IMR-90 (cell line): ENCODE data around the gene SLC30A7. TPM values are rescaled to one million over a fixed set of nuclear protein-coding genes. Genes with fewer than 3 reads are reported as not detected.

Source experiments
- ATAC-seq: fragments of 200-7000 bp; cut with Tn5 transposase; 2 replicates; pipeline ENCODE4 v1.9.1; 2020; ENCODE audit warnings: low read depth, mild to moderate bottlenecking, moderate library complexity
- BruUV-seq: library from RNA; stranded (reverse); fragments of 400-500 nt; replicated peaks from 2 replicates; lab custom pipeline; 2021; lab: Mats Ljungman, UMichigan
- CTCF ChIA-PET: fragments of 300-600 bp; formaldehyde crosslinking; extraction: SDS; loops from one replicate; lab custom pipeline; 2021; ENCODE audit warnings: antibody characterized with exemption; lab: Yijun Ruan, JAX
- POLR2A ChIA-PET: fragments of 300-600 bp; sonication (Branson Sonifier 250); formaldehyde crosslinking; loops from one replicate; lab custom pipeline; 2022; ENCODE audit warnings: antibody characterized with exemption; ENCODE audit not compliant: unreplicated experiment; lab: Charles Lee
- DNase-seq: peaks from one replicate; pipeline ENCODE4 v3.0.0; 2013
- H2AFZ ChIP-seq: replicated peaks from 2 replicates; pipeline ENCODE3; 2013; ENCODE audit warnings: low read length, mild to moderate bottlenecking; ENCODE audit not compliant: poor library complexity
- H2AK5ac ChIP-seq: 2 replicates; pipeline ENCODE4 v1.6.1; 2013; ENCODE audit warnings: low read depth, low read length, inconsistent platforms
- H2AK9ac ChIP-seq: replicated peaks from 2 replicates; pipeline ENCODE3; 2013; ENCODE audit warnings: mild to moderate bottlenecking, low read depth, low read length, moderate library complexity; ENCODE audit not compliant: poor library complexity
- H2BK120ac ChIP-seq: 2 replicates; pipeline ENCODE4 v1.6.1; 2013; ENCODE audit warnings: low read depth, low read length, inconsistent platforms
- H2BK15ac ChIP-seq: 3 replicates; pipeline ENCODE4 v1.6.1; 2013; ENCODE audit warnings: low read depth, low read length, inconsistent platforms
- H2BK20ac ChIP-seq: 2 replicates; pipeline ENCODE4 v1.6.1; 2013; ENCODE audit warnings: low read depth, mild to moderate bottlenecking, inconsistent platforms, low read length, moderate library complexity
- H2BK5ac ChIP-seq: 2 replicates; pipeline ENCODE4 v1.6.1; 2013; ENCODE audit warnings: mild to moderate bottlenecking, low read depth, low read length, inconsistent platforms; ENCODE audit not compliant: poor library complexity, severe bottlenecking
- H3K14ac ChIP-seq: replicated peaks from 2 replicates; pipeline ENCODE4 v1.6.1; 2013; ENCODE audit warnings: low read depth, low read length, inconsistent platforms
- H3K18ac ChIP-seq: 2 replicates; pipeline ENCODE4 v1.6.1; 2013; ENCODE audit warnings: low read depth, low read length, control low read depth
- H3K23ac ChIP-seq: 2 replicates; pipeline ENCODE4 v1.6.1; 2013; ENCODE audit warnings: low read depth, low read length, inconsistent platforms
- H3K27ac ChIP-seq: 2 replicates; pipeline ENCODE4 v1.5.1; 2013; ENCODE audit warnings: mild to moderate bottlenecking, control low read depth, low read length; ENCODE audit not compliant: insufficient read depth
- H3K27me3 ChIP-seq: 2 replicates; pipeline ENCODE4 v1.6.1; 2013; ENCODE audit warnings: low read length; ENCODE audit not compliant: control insufficient read depth, insufficient read depth
- H3K36me3 ChIP-seq: 2 replicates; pipeline ENCODE4 v1.6.1; 2013; ENCODE audit warnings: low read length, mixed read lengths; ENCODE audit not compliant: control insufficient read depth, insufficient read depth
- H3K4ac ChIP-seq: 2 replicates; pipeline ENCODE4 v1.6.1; 2013; ENCODE audit warnings: low read depth, low read length, inconsistent platforms
- H3K4me1 ChIP-seq: 2 replicates; pipeline ENCODE4 v1.6.1; 2013; ENCODE audit warnings: low read length, mixed read lengths; ENCODE audit not compliant: control insufficient read depth, insufficient read depth
- H3K4me2 ChIP-seq: 2 replicates; pipeline ENCODE4 v1.6.1; 2013; ENCODE audit warnings: low read depth, mild to moderate bottlenecking, control low read depth, low read length, moderate library complexity
- H3K4me3 ChIP-seq: 2 replicates; pipeline ENCODE4 v1.5.1; 2013; ENCODE audit warnings: low read depth, mild to moderate bottlenecking, control low read depth, low read length, moderate library complexity; ENCODE audit not compliant: insufficient read depth
- H3K56ac ChIP-seq: 2 replicates; pipeline ENCODE4 v1.6.1; 2013; ENCODE audit warnings: low read length, inconsistent platforms; ENCODE audit not compliant: insufficient read depth; ENCODE audit errors: extremely low read depth
- H3K79me1 ChIP-seq, 2 experiments: 2 replicates each; pipeline ENCODE4 v1.6.1; 2013; ENCODE audit warnings: low read length in 2 of 2, inconsistent platforms in 1 of 2, low read depth in 1 of 2
- H3K9ac ChIP-seq: 2 replicates; pipeline ENCODE4 v1.6.1; 2013; ENCODE audit warnings: low read depth, low read length, control low read depth
- H3K9me1 ChIP-seq: 2 replicates; pipeline ENCODE4 v1.6.1; 2013; ENCODE audit warnings: low read length, inconsistent platforms; ENCODE audit not compliant: insufficient read depth
- H3K9me3 ChIP-seq: 2 replicates; pipeline ENCODE4 v1.6.1; 2013; ENCODE audit warnings: low read length; ENCODE audit not compliant: control insufficient read depth, insufficient read depth
- H4K20me1 ChIP-seq: 2 replicates; pipeline ENCODE4 v1.6.1; 2013; ENCODE audit warnings: low read length, inconsistent platforms; ENCODE audit not compliant: insufficient read depth
- H4K5ac ChIP-seq: 2 replicates; pipeline ENCODE4 v1.6.1; 2013; ENCODE audit warnings: mild to moderate bottlenecking, low read depth, low read length, control low read depth
- H4K8ac ChIP-seq, 2 experiments: 2 replicates each; pipeline ENCODE4 v1.6.1; 2013; ENCODE audit warnings: low read depth in 2 of 2, low read length in 2 of 2, control low read depth in 1 of 2, inconsistent platforms in 1 of 2
- H4K91ac ChIP-seq: 2 replicates; pipeline ENCODE4 v1.6.1; 2013; ENCODE audit warnings: low read depth, low read length, inconsistent platforms; ENCODE audit not compliant: insufficient read depth
- BHLHE40 ChIP-seq: fragments of 150-350 bp; IDR thresholded peaks from 2 replicates; pipeline ENCODE4 v1.6.1; 2016; ENCODE audit warnings: mild to moderate bottlenecking, low read depth, low read length
- CEBPB ChIP-seq: IDR thresholded peaks from 2 replicates; pipeline ENCODE4 v1.6.1; 2012; ENCODE audit warnings: low read depth, low read length, improper control_type of control experiment
- CHD1 ChIP-seq: IDR thresholded peaks from 2 replicates; pipeline ENCODE4 v1.6.1; 2012; ENCODE audit warnings: low read depth, low read length, improper control_type of control experiment
- MAZ ChIP-seq: IDR thresholded peaks from 2 replicates; pipeline ENCODE4 v1.6.1; 2012; ENCODE audit warnings: low read depth, mild to moderate bottlenecking, low read length, improper control_type of control experiment, moderate library complexity, borderline replicate concordance
- RAD21 ChIP-seq: IDR thresholded peaks from 2 replicates; pipeline ENCODE4 v1.6.1; 2012; ENCODE audit warnings: low read length, improper control_type of control experiment
- SMC3 ChIP-seq: fragments of 150-350 bp; IDR thresholded peaks from 2 replicates; pipeline ENCODE4 v1.6.1; 2016; ENCODE audit warnings: low read depth, mild to moderate bottlenecking, antibody characterized with exemption, low read length, moderate library complexity
- WGBS, 2 experiments: methylation state at CpG; one replicate each; pipeline versions ENCODE4 v1.1.5 to v1.1.7; 2013; ENCODE audit warnings: missing lambda C conversion rate in 2 of 2; ENCODE audit not compliant: insufficient read length in 1 of 2; ENCODE audit errors: extremely low coverage in 2 of 2; 5-methylcytosine and 5-hydroxymethylcytosine counted together
- dilution Hi-C: fragments of 300-500 bp; cut with HindIII; formaldehyde crosslinking; loops from one replicate; pipeline ENCODE4 v1.14.3; 2018; ENCODE audit warnings: low sequenced_read_pairs; ENCODE audit not compliant: unreplicated experiment
- in situ Hi-C: fragments of 300-500 bp; cut with MboI; formaldehyde crosslinking; loops from 3 replicates; pipeline ENCODE4 v1.14.3; 2019; ENCODE audit warnings: low sequenced_read_pairs, inconsistent platforms, mixed read lengths
- intact Hi-C: fragments of 100-400 bp; cut with micrococcal nuclease; formaldehyde crosslinking; loops from 2 replicates; pipeline ENCODE4 v1.10.0; 2022
- polyA plus RNA-seq, 3 experiments: library from polyadenylated mRNA; depleted of rRNA; stranded (reverse); fragments of >200 nt; gene quantifications; 2 replicates each; pipeline ENCODE4 v1.2.3, GENCODE V29; 2012; ENCODE audit warnings: low replicate concordance in 1 of 3
- total RNA-seq: library from RNA; depleted of rRNA; stranded (reverse); fragments of >200 nt; gene quantifications from 2 replicates; pipeline ENCODE4 v1.2.3, GENCODE V29; 2012

The SLC30A7 gene
- total and polyA plus RNA-seq, 2 of the 4 experiments (the other 2 are of a cell fraction): 8.4 to 60.2 TPM

DNA sequence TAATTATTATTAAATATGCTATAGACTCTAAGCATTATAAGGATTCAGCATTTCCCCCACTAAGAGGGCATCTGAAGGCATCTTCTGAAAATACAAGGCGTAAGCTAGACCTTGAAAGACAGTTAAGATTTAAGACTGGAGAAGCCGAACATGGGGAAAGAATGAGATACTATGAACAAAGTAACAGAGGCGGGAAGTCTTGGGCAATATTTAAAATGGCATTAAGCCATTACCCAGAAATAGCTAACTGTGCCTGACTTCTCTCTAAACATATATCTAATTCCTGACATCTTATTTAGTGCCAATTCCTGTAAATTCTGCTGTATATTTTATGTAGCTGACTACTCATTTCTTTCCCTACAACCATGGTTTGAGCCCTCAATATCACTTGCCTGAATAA is 108.8 kb downstream of the SLC30A7 start:
- no peak for TF ChIP-seq MAZ
- no peak for TF ChIP-seq SMC3
- no peak for TF ChIP-seq RAD21
- no peak for TF ChIP-seq BHLHE40
- TF ChIP-seq CEBPB: peak; percentile 89
- TF ChIP-seq CHD1: no peak
- Histone ChIP-seq H3K9me1 (peaks cover 7% of the 10 kb centered on the region; the same call in 1 of the 2 replicates), H2BK20ac (no peak overlapping the region), H2AFZ (no peak overlapping the region), H3K4me2 (peak overlapping the region; percentile 1; the same call in 1 of the 2 replicates), H3K9ac (no peak overlapping the region), H4K8ac (no peak overlapping the region), H3K4me1 (peaks cover 10% of the 10 kb centered on the region; the same call in 1 of the 2 replicates), H3K56ac (no peak overlapping the region), H3K18ac (no peak overlapping the region), H3K36me3 (peaks cover 2% of the 10 kb centered on the region; the same call in 1 of the 2 replicates), H2BK15ac (no peak overlapping the region), H3K9me3 (no peaks in the 10 kb centered on the region), H3K4me3 (no peak overlapping the region), H3K23ac (no peak overlapping the region), H4K5ac (no peak overlapping the region), H4K20me1 (no peaks in the 10 kb centered on the region), H3K4ac (no peak overlapping the region), H3K14ac (no peak overlapping the region), H2AK9ac (no peak overlapping the region), H2BK120ac (no peak overlapping the region), H2BK5ac (no peak overlapping the region), H2AK5ac (no peak overlapping the region), H3K27ac (peak overlapping the region; percentile 49; the same call in 1 of the 2 replicates), H3K27me3 (no peaks in the 10 kb centered on the region), H4K91ac (no peak overlapping the region), H3K79me1 (0 out of 4 replicates have a peak, but pooled peaks cover 0 to 8% of the 10 kb centered on the region in 2 experiments)
- no TSS peak for BruUV-seq
- ChIA-PET CTCF (interaction anchor here (0.6 to 1.3 kb wide), 2 partner anchors 15 to 170 kb away, joined by 4 read pairs; no protein-coding TSS in a partner anchor), POLR2A (no interaction called here)
- intact Hi-C loops (loop anchor here (5.0 kb wide), 1 partner anchor 233 kb away; the partner anchor contains the start of gene S1PR1), in situ Hi-C loops (no loop called here), dilution Hi-C loops (no loop called here)
- no CpG with 5 or more reads among the region's 3 CpGs for WGBS, 2 experiments
- DNase-seq (peak; percentile 64), ATAC-seq (peak; percentile 28; the same call in 1 of the 2 replicates)
